Kidney glomerular epithelial cell (primary cell): ENCODE measurements around the gene TMEM108.

ENCODE experiments used
- DNase-seq: peaks from one replicate; lab custom pipeline; 2025; lab: John Stamatoyannopoulos, UW

Gene TMEM108

DNA sequence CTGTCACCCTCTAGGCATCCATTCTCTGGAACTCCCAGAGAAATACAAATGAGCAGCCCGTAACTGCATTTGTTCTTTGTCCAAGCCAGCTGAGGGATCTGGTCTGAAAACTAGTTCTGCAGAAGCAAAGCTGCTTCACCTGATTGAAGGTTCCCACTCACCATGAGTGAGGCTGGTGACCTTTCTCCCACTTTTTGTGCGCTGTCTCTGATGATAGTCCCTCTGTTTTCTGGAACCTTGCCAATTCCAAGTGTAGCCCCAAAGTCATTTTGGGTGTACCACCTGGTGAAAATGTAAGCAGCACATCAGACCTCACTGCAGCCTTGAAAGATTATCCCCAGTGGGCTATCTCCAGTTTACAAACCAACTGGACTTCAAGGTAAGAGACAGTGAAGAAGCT lies 322.3 kb downstream of the TMEM108 start:
- DNase-seq: no peak

DNA sequence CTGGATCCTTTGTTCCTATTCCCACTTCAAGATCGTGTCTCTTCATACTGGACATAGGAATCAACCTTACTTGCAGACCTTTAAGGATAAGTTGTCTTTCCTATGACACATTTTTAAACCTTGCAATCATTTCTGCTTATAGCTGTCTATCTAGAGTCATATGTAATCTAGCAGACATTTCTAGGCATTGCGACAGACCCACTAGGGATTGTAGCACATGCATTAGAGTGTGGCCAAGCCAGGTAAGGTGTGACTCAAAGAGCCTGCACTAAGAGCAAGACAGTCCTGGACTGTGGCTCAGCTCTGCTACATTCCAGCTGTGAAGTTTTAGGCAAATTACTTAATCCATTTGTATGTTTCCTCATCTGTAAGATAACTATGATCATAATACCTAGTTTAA lies 322.8 kb downstream of the TMEM108 start:
- no peak for DNase-seq

DNA sequence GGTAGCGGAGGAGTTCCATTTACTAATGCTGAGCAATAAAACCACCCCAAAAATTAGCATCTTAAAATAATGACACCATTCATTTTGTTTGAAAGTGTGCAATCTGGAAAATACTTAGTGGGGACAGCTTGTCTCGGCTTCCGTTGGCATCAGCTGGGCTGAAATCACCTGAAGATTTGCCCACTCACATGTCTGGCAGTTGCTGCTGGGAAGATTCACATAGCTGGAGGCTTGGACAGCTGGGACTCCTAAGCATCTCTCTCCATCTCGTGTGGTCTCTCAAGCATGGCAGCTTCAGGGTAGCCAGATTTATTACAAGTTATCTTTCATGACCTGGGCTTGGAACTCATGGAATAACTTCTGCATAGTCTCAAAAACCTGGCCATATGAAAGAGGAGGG lies 323.2 kb downstream of the TMEM108 start:
- DNase-seq: no peak

DNA sequence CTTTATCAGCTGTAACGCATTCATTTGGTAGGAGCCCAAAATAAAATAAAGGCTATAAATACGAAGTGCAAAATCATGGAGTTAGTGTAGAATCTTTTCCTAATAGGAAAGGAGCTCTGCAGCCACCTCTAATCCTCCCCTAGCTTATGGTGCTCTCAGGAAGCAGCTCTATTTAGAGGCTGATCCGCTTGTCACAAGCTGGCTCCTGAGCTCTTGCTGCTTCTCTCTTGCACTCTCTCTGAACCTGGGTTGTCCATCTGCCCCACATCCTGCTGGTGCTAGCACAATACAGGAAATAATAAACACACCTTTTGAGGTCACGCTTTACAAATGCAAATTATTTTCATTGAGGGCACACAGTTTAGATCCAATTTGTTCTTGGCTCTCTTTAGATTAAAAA lies 324.3 kb downstream of the TMEM108 start:
- DNase-seq: no peak

DNA sequence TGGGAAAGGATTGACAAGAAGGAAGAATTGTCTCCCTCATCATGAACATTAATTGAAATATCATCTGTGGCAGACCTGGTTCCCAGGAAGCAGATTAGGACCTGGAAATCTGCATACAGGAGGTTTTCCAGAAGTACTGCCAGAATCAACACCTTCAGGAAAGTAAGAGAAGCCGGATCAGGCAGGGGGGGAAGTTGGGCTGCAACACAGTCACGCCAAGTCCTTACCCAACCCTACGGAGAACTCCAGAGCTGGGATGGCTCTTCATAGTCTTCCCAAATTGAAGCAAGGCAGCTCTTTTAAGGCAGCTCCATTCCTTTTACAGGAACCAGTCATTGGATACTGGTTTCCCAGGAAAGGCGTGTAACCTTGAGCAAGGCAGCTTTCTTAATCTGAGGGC lies 326.5 kb downstream of the TMEM108 start:
- no peak for DNase-seq

DNA sequence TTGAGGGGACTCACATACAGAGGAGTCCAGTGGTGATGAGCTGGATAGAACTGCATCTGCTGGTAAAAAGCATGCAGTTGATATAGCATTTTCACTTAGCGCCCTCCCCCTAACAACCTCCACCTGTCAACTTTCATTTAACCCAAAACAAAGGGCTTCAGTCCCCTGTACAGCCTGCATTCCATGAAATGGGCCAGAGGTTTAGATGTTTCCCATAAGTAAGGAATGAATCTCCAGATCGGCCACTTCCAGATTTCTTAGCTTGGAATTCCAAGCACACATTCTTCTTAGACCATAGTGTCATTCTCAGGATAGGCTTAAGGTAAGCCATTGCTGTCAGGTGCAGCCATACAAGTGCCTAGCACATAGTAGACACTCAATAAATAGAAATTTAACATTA lies 328.7 kb downstream of the TMEM108 start:
- DNase-seq: no peak

DNA sequence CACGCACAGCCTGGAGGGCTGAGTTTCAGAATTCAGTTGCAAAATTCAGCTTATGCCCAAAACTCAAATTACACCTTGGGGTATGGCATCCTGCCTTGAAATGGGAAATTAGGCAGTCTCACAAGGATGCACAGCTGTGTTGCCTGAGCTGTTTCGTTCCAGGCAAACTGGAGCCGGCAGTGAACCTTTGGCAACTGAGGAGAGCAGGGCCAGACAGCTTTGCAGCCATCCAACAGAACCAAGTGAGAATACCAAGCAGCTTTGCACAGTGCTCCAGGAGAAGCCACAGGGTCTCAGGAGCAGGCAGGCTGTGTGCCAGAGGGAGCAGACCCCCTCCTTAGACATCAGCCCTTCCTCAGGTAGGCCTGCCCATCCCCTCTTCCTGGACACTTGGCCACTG lies 329.2 kb downstream of the TMEM108 start:
- DNase-seq: no peak

DNA sequence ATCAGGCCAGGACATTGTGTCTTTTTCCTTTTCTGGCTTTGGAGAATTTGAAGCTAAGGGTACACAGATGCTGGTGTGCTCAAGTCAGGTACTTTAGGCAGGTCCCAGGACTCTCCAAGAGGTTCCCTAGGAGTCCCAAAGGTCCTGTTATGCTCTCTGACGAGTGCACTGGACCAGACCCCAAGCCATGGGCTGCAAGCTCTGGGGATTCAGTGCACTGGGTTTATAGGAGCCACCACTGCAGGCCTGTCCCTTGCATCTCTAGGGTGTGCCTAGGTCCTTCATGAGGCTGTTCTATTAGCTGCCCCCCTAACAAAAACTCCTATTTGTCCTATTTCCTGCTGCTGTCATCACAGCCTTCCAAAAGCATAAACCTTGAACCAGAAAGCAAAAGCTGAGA lies 329.8 kb downstream of the TMEM108 start:
- no peak for DNase-seq

DNA sequence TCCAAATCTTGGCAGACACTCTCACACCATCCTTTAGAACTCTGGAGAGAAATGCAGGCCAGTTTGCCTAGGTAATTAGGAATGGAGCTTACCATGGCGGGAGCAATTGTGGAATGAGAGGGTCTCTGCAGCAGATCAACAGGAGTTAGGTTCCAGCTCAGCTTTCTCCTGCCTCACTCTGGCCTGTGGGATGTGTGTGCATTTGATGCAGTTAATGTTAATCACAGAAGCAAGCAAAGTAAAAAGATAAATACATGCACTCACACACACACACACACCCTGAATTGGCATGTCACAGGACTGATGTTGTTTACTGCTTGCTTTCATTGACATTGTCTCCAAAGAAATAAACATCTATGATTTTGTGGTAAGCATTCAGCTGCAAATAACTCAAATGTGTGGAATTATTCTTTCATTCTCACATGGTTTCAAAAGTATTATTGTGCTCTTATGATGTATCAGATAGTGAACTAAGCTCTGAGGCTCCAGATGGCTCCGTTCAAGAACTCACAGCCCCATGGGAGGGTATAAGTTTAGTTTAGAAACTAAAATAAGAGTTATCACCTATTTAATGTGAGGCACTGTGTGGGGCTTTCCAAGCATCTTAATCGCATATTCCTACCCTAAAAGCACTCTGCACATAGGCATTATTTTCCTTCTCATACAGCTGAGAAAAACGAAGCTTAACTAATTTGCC lies 330.3 kb downstream of the TMEM108 start:
- no peak for DNase-seq

DNA sequence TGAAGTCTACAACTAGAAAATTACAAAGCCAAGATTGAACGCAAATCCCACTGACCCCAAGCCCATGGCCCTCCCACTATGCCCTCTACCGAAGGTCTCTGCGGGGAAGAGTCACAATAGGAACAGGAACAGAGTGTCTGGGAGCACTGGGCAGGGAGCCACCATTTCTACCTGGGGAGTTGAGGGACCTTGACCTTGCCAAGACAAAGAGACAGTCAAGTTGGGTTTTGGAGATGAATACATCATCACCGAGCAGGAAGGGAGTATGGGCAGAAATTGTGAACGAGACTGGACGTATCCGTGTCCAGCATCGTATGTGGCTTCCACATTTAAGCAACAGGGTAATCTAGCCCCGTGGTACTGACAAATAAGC lies 330.9 kb downstream of the TMEM108 start:
- no peak for DNase-seq

DNA sequence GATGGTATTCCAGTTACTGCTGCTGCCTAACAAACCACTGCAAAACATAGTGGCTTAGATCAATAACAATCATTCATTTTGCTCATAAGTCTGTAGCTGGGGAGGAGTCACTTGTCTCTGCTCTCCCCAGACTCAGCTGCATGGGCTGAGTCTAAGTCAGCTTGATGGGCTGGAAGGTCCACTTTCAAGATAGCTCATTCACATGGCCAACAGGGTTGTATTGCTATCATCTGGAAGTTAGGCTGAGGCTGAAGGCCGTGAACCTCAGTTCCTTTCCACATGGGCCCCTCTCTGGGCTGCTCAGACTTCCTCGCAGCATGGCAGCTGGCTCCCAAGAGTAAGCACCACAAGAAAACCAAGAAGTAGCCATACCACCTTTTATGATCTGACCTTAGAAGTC lies 333.0 kb downstream of the TMEM108 start:
- DNase-seq: no peak

DNA sequence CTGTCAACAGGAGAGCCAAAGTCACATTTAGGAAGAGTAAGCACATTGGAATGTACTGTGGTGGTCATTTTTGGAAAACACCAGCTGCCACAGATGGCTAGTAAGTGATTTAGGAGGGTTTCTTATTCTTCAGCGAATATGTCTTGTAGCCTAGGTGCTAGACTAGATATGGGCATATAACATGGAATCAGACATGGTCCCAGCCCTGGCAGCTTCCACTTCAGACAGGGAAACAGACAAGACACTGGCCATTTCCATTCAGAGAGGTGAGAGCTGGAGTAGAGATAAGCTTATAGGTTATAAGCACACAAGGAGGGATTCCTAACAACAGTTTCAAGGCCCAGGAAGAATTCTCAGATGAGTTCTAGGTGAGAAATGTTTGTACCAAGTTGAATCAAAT lies 333.5 kb downstream of the TMEM108 start:
- DNase-seq: no peak

DNA sequence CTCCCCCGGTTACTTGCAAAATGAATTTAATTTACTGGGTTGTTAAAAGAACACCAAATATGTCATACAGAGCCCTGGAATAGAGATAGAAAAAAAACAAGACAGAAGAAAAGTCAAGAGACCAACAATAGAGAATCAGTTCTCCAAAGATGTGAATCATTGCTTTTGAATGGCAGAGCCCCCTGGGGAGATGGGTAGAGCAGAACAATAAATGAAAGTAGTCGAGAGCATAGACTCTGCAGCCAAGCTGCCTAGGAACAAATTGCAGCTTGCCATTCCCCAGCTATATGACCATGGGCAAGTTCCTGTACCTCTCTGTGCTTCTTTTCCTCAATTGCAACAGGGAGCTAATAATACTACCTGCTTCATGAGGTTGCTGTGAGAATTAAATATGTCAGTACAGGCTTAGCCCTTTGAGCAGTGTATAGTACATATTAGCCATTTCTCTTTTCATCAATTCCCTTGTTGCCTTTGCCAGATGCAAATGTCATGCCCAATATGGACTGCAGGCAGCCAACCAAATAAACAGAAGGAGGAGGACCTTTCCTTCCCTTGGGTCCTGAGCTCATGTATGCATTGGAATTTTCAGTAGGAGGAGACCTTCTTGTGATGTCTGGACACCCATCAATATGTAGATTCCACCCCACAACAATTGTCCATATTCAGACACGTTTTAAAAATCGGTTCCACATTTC lies 336.7 kb downstream of the TMEM108 start:
- DNase-seq: no peak

DNA sequence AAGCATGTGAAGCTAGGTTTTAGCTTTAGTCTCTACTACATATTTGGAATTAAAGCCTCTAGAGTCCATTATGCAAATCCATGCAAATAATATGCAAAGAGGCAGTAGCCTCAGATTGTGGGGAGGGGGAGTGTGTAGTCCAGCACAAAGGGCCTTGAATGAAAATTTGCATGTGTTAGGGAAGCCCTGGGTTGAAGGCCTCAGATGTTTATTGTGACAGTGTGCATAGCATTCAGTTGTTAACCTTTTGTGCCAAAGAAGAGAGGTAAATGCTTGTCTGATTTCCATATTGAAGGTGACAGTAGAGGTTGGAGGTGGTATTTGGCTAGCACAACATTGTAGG lies 337.2 kb downstream of the TMEM108 start:
- no peak for DNase-seq

DNA sequence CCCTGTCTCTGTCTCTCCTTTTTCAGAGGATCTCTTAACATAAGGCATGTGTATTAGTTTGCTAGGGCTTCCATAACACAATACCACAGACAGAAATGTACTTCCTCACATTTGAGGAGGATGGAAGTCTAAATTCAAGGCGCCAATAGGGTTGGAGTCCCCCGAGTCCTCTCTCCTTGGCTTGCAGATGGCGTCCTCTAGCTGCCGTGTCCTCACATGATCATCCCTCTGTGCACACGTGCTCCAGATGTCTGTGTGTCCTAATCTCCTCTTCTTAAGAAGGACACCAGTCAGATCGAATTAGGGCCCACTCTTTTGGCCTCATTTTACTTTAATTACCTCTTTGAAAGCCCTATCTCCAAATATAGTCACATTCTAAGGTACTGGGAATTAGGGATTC lies 338.6 kb downstream of the TMEM108 start:
- DNase-seq: no peak

DNA sequence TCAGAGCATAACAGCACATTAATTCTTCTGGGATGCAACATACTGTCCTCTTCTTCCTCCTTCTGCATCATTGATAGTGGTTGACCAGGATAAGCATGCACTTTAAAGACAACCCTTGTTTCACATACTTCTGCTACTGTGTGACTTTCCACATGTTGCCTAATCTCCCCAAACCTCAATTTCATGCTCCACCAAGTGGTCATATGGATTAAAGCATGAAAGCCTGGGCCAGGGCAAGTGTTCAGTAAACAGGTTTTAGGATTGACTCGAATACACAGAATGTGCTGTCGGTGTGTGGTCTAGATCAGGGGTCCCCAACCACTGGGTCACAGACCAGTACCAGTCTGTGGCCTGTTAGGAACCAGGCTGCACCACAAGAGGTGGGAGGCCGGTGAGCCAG lies 339.2 kb downstream of the TMEM108 start:
- peak; percentile 21 for DNase-seq

DNA sequence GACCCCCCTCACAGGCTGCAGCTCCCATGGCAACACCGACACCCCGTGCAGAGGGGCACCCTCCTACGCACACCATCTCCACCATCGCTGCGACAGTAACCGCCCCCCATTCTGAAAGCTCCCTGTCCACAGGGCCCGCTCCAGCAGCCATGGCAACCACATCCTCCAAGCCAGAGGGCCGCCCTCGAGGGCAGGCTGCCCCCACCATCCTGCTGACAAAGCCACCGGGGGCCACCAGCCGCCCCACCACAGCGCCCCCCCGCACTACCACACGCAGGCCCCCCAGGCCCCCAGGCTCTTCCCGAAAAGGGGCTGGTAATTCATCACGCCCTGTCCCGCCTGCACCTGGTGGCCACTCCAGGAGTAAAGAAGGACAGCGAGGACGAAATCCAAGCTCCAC lies 341.7 kb downstream of the TMEM108 start:
- no peak for DNase-seq

DNA sequence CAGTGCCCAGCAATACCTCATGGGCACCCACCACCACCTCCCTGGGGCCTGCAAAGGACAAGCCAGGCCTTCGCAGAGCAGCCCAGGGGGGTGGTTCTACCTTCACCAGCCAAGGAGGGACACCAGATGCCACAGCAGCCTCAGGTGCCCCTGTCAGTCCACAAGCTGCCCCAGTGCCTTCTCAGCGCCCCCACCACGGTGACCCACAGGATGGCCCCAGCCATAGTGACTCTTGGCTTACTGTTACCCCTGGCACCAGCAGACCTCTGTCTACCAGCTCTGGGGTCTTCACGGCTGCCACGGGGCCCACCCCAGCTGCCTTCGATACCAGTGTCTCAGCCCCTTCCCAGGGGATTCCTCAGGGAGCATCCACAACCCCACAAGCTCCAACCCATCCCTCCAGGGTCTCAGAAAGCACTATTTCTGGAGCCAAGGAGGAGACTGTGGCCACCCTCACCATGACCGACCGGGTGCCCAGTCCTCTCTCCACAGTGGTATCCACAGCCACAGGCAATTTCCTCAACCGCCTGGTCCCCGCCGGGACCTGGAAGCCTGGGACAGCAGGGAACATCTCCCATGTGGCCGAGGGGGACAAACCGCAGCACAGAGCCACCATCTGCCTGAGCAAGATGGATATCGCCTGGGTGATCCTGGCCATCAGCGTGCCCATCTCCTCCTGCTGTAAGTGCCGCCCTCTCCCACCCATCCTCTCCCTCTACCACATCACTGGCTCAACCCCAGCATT lies 342.5 kb downstream of the TMEM108 start:
- DNase-seq: no peak

DNA sequence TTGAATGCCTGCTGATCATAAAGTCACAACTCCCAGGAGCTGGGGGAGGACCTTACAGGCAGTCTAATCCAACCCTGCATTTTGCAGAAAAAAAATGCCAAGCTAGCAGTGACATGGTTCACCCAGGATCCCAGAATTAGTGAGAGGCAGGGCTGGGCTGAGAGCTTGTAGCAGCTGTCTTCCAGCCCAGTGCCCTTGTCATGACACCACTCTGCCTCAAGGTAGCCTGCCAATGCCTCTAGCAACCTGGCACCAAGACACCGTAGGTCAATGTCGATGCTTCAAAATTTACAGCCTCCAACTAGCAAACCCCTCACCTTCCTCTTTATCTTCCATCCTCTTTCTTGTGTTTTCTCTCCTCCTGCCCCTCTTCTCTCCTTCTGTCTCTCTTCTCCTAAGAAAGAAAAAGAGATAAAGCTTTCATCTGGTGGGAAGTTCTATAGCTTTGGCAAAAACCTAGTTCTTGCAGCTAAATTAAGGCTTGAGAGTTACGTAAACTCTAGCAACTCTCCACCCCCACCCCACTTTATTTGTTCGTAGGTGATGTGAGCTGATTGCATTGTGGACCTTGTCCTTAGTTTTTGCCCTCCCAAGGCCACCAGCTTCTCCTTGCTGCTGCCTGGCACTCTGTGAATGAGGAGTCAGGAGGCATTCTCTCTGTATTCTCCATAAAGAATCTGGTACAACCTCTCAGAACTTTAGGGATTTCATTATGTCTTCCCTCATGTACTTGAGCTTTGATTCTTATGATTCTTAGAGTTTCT lies 343.3 kb downstream of the TMEM108 start:
- DNase-seq: no peak

DNA sequence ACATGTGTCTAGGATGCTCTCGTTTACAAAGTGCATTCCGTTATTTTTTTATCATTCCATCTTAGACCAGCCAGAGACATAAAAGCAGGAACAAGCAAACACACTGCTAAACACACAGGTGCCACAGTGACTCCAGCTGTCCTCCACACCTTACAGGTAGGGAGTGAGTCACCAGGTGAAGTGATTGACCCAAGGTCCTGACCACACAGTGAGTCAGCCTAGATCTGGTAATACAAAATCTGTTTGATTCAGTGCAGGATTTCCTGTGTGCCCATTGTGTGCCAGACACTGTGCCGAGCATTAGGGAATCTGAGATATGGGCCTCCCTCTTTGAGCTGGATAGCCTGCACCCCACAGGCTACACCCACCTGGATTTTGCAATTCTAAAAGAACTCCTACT lies 345.0 kb downstream of the TMEM108 start:
- DNase-seq: no peak

DNA sequence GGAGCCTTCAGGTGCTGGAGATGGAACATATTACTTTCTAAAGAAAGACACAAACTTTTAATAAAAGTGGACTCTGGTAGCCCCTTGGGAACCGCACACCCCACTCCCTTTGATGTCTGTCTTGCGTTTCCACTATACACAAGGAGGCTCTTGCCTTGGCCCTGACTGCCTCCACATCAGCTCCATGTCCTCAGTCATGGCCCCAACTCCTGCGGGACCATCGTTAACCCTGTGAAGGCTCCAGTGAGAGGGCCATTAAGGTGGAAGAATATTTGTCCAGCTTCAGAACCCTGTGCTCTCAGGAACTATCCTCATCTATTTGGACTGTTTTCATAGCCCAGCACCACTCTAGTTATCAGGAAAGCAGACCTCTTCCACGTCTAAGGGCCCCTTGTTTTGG lies 345.6 kb downstream of the TMEM108 start:
- no peak for DNase-seq

DNA sequence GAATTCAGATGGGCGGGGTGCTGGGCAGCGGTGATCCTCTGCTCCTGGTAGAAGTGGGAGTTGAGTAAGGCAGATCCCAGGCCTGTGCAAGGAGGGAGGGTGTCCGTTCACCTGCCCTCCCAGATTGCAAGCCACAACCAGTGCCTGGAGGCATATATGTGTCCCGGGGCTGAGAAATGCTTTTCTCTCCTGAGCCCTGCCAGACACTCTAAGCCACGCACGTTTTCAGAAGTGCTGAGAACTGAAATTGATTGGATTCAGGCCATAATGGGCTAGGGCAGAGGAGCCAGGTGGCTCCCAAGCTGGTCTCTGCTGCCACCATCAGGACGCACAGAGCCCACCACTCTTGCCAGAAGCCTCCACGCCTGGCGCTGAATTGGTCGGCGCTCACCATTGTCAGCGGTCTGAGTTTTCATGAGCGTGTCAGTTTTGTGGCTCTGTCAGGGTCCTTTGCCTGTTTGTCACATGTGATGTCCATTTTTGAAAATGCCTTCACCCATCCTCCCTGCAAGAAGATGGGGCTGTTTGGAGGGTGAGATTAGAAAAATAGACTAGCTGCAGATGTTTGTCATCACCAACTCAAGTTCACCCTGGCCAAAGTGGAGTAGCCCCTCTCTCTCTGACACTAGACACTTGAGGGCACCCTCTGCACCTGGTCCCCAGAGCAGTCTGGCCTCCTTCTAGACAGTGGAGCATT lies 346.3 kb downstream of the TMEM108 start:
- DNase-seq: peak; percentile 56
